GM12891 (cell line): ENCODE measurements around the gene OOSP4A.

ENCODE experiments used
- PAX5 ChIP-seq: IDR thresholded peaks from 2 replicates; pipeline ENCODE4 v1.6.1; 2011; ENCODE audit warnings: low read length, moderate library complexity, mild to moderate bottlenecking; ENCODE audit not compliant: insufficient read depth, severe bottlenecking
- POLR2A ChIP-seq: IDR thresholded peaks from 2 replicates; pipeline ENCODE4 v1.6.1; 2011; ENCODE audit warnings: low read depth, low read length, control low read depth
- POLR2AphosphoS5 ChIP-seq: IDR thresholded peaks from 2 replicates; pipeline ENCODE4 v1.6.1; 2011; ENCODE audit warnings: low read depth, low read length, control low read depth
- TAF1 ChIP-seq: IDR thresholded peaks from 2 replicates; pipeline ENCODE4 v1.6.1; 2011; ENCODE audit warnings: low read depth, low read length, control low read depth

DNA sequence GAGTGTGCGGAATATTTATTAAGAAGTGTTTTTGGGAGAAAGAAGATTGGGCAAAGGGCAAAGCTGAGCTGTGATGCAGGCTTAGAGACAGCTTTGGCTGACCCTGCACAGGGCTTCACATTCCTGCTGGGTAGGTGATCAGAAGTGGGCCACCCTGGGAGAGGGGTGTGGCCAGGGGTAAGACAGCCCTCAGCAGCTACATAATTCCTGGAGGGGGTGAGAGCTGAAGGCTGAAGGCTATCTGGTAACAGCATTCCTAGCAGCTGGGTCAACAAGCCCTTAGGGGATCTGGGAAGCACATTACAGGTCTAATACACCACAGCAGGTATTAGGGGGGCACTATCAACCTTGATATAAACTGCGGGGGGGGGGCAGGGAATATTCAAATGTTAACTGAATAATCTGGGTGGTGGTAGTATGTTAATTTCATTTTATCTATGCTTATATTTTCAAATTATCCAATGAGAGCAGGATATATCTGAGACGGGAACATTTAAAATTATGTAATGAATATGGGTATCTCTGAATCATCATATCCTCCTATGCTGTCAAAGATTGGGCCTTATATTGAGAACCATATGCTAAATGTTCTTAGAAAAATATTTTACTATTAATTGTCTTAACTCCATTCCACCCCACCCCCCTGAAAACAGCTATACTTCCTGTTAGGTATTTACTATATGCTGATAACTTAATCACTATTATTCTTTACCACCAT, 19.7 kb upstream of the OOSP4A start:
- TF ChIP-seq POLR2A = no peak
- TF ChIP-seq TAF1 = no peak
- no peak for TF ChIP-seq PAX5
- no peak for TF ChIP-seq POLR2AphosphoS5
